HepG2 (cell line): Measurements from ENCODE around the gene FNBP1L. TPM values are rescaled to one million over a fixed set of nuclear protein-coding genes. Genes with fewer than 3 reads are reported as not detected.
A peak's percentile ranks its signal among the peaks of the same experiment; 100 is the strongest.

ENCODE experiments used
- BORCS8-MEF2B ChIP-seq: sonication (generic); formaldehyde crosslinking; IDR thresholded peaks from 2 replicates; pipeline ENCODE4 v1.8.0; 2022; ENCODE audit warnings: mild to moderate bottlenecking, missing genetic modification reagents
- BRF2 ChIP-seq: sonication (generic); formaldehyde crosslinking; IDR thresholded peaks from 2 replicates; pipeline ENCODE4 v1.8.1; 2022; ENCODE audit warnings: mild to moderate bottlenecking, missing genetic modification reagents
- CEBPG ChIP-seq: IDR thresholded peaks from 2 replicates; pipeline ENCODE4 v1.6.1; 2016
- FOXK2 ChIP-seq: fragments of 450-650 bp; IDR thresholded peaks from 2 replicates; pipeline ENCODE4 v1.6.1; 2016
- HDAC1 ChIP-seq: sonication (generic); formaldehyde crosslinking; IDR thresholded peaks from 2 replicates; pipeline ENCODE4 v1.5.1; 2020; ENCODE audit warnings: mild to moderate bottlenecking, missing genetic modification reagents
- HNRNPL ChIP-seq: fragments of 200-400 bp; formaldehyde crosslinking; IDR thresholded peaks from 2 replicates; pipeline ENCODE4 v1.6.1; 2017; ENCODE audit warnings: mild to moderate bottlenecking, low read depth, low read length
- IKZF1 ChIP-seq: fragments of 450-650 bp; IDR thresholded peaks from 2 replicates; pipeline ENCODE4 v1.7.1; 2016
- MAFK ChIP-seq, 2 experiments: IDR thresholded peaks in 1 of 2; conservative IDR thresholded peaks in 1 of 2; 2 replicates each; pipeline ENCODE4 v1.6.1; 2011; ENCODE audit warnings: improper control_type of control experiment in 2 of 2, low read length in 2 of 2
- MIER2 ChIP-seq: IDR thresholded peaks from 2 replicates; pipeline ENCODE4 v1.6.1; 2016; ENCODE audit warnings: missing biosample characterization, missing genetic modification reagents
- MTA3 ChIP-seq: sonication (generic); formaldehyde crosslinking; IDR thresholded peaks from 2 replicates; pipeline ENCODE4 v1.4.0; 2020; ENCODE audit warnings: missing genetic modification reagents
- NR2F6 ChIP-seq, 2 experiments: IDR thresholded peaks; 2 replicates each; pipeline ENCODE4 v1.6.1; 2016; ENCODE audit warnings: antibody characterized with exemption in 1 of 2, mild to moderate bottlenecking in 1 of 2
- RXRA ChIP-seq: sonication (generic); formaldehyde crosslinking; IDR thresholded peaks from 2 replicates; pipeline ENCODE4 v1.5.1; 2020; ENCODE audit warnings: missing genetic modification reagents
- SRSF1 ChIP-seq: fragments of 200-400 bp; formaldehyde crosslinking; optimal IDR thresholded peaks from 2 replicates; pipeline ENCODE3; 2017; ENCODE audit warnings: mild to moderate bottlenecking, low read depth, low read length, moderate library complexity
- SYNCRIP ChIP-seq: fragments of 200-400 bp; formaldehyde crosslinking; IDR thresholded peaks from 2 replicates; pipeline ENCODE4 v1.6.1; 2018; ENCODE audit warnings: mild to moderate bottlenecking, low read depth, low read length; ENCODE audit not compliant: insufficient read depth
- TRIM24 ChIP-seq: sonication (generic); formaldehyde crosslinking; IDR thresholded peaks from 2 replicates; pipeline ENCODE4 v1.8.0; 2022; ENCODE audit warnings: mild to moderate bottlenecking, missing genetic modification reagents
- ZKSCAN5 ChIP-seq: sonication (generic); formaldehyde crosslinking; IDR thresholded peaks from 2 replicates; pipeline ENCODE4 v1.5.1; 2020; ENCODE audit warnings: mild to moderate bottlenecking, missing genetic modification reagents
- ZNF292 ChIP-seq: sonication (generic); formaldehyde crosslinking; IDR thresholded peaks from 2 replicates; pipeline ENCODE4 v1.8.1; 2022; ENCODE audit warnings: mild to moderate bottlenecking, low read depth, missing genetic modification reagents, borderline replicate concordance
- ZNF407 ChIP-seq: sonication (generic); formaldehyde crosslinking; IDR thresholded peaks from one replicate; pipeline ENCODE4 v1.5.1; 2020; ENCODE audit warnings: mild to moderate bottlenecking, missing genetic modification reagents; ENCODE audit errors: not compliant biosample characterization
- ZNF501 ChIP-seq: sonication (generic); formaldehyde crosslinking; IDR thresholded peaks from 2 replicates; pipeline ENCODE4 v1.5.1; 2020; ENCODE audit warnings: mild to moderate bottlenecking, moderate library complexity, missing genetic modification reagents
- ZNF772 ChIP-seq: sonication (generic); formaldehyde crosslinking; IDR thresholded peaks from 2 replicates; pipeline ENCODE4 v1.5.0; 2020; ENCODE audit warnings: mild to moderate bottlenecking, missing genetic modification reagents
- ZNF773 ChIP-seq: sonication (generic); formaldehyde crosslinking; IDR thresholded peaks from 2 replicates; pipeline ENCODE4 v1.4.0; 2020; ENCODE audit warnings: missing genetic modification reagents, borderline replicate concordance
- ZNF776 ChIP-seq: sonication (generic); formaldehyde crosslinking; IDR thresholded peaks from 2 replicates; pipeline ENCODE4 v1.4.0; 2020; ENCODE audit warnings: mild to moderate bottlenecking, missing genetic modification reagents
- ZNF788 ChIP-seq: sonication (generic); formaldehyde crosslinking; IDR thresholded peaks from 2 replicates; pipeline ENCODE4 v1.5.0; 2020; ENCODE audit warnings: mild to moderate bottlenecking, missing genetic modification reagents, borderline replicate concordance
- ZSCAN9 ChIP-seq: IDR thresholded peaks from 2 replicates; pipeline ENCODE4 v1.6.1; 2016; ENCODE audit warnings: borderline replicate concordance
- polyA plus RNA-seq, 8 experiments: library from polyadenylated mRNA; depleted of rRNA in 3 of 8; stranded (reverse) in 7 of 8; unstranded in 1 of 8; fragments of >200 nt; fragmentation: Illumina TruSeq in 4 of 8; extraction: Trizol in 4 of 8; gene quantifications; 2 replicates each; pipeline versions ENCODE4 v1.2.1 to v1.2.3, GENCODE V29; 2011 to 2016; ENCODE audit warnings: low read depth in 4 of 8, missing spikeins in 1 of 8, mixed read lengths in 1 of 8; ENCODE audit not compliant: insufficient read depth in 1 of 8
- total RNA-seq, 5 experiments: library from RNA; depleted of rRNA; stranded (reverse); fragments of >200 nt; fragmentation: Illumina TruSeq; extraction: Trizol; gene quantifications; 2 replicates each; pipeline ENCODE4 v1.2.3, GENCODE V29; 2016; ENCODE audit warnings: low read depth in 1 of 5

FNBP1L gene
- total and polyA plus RNA-seq, 2 of the 13 experiments (the other 11 are each of a cell fraction or from before 2014, with no cell fraction given) = 24.1 to 27.1 TPM

- TF ChIP-seq ZNF407 (CRISPR knock-in tag) (no peak), ZNF788 (CRISPR knock-in tag) (0 out of 2 replicates have a peak, but pooled peaks have one; percentile 29), RXRA (peak; percentile 64), BORCS8-MEF2B (CRISPR knock-in tag) (no peak), MTA3 (CRISPR knock-in tag) (no peak), ZNF292 (CRISPR knock-in tag) (peak; percentile 64; the same call in 1 of the 2 replicates), BRF2 (CRISPR knock-in tag) (no peak), ZNF772 (CRISPR knock-in tag) (0 out of 2 replicates have a peak, but pooled peaks have one; percentile 26), ZNF501 (CRISPR knock-in tag) (no peak), MAFK (conservative IDR thresholded peaks at IDR 0.05 in 1 of 2, IDR thresholded peaks at IDR 0.05 in 1 of 2; ENCODE audit: low read length in 2 of 2) (no peak), HNRNPL (no peak), NR2F6 (IDR thresholded peaks at IDR 0.05) (no peak), NR2F6 (CRISPR knock-in tag; IDR thresholded peaks at IDR 0.05) (no peak), SYNCRIP (no peak), HDAC1 (CRISPR knock-in tag) (no peak), ZNF773 (CRISPR knock-in tag) (no peak), MIER2 (CRISPR knock-in tag) (no peak), ZKSCAN5 (no peak), FOXK2 (no peak), SRSF1 (no peak), CEBPG (CRISPR knock-in tag) (0 out of 2 replicates have a peak, but pooled peaks have one; percentile 12), ZNF776 (CRISPR knock-in tag) (no peak), IKZF1 (no peak), ZSCAN9 (CRISPR knock-in tag) (no peak), TRIM24 (no peak)
Measured at GRCh38 chr1:93433407-93433961, 14.4 kb upstream of the FNBP1L start (continued).
